Neural cell (in vitro differentiated cells): ENCODE data around the gene CNN3. TPM values are rescaled to one million over a fixed set of nuclear protein-coding genes. Genes with fewer than 3 reads are reported as not detected.

Experiments used
- H2AFZ ChIP-seq: fragments of 200-600, 300-800 bp; sonication (generic), shearing (Covaris generic); 2 replicates; pipeline ENCODE4 v1.6.0; 2014; ENCODE audit warnings: low read depth, mild to moderate bottlenecking, antibody characterized with exemption, low read length, moderate library complexity
- H3F3A ChIP-seq: fragments of 200-600 bp; shearing (Covaris generic); 2 replicates; pipeline ENCODE4 v1.6.1; 2016; ENCODE audit warnings: mild to moderate bottlenecking, moderate library complexity, mixed read lengths, antibody characterized with exemption, low read length; ENCODE audit not compliant: insufficient read depth, poor library complexity, severe bottlenecking
- H3K27ac ChIP-seq: fragments of 200-600, 300-800 bp; sonication (generic), shearing (Covaris generic); 2 replicates; pipeline ENCODE4 v1.5.1; 2014; ENCODE audit warnings: mild to moderate bottlenecking, low read length, moderate library complexity
- H3K27me3 ChIP-seq: fragments of 300-800, 200-600 bp; sonication (generic), shearing (Covaris generic); 2 replicates; pipeline ENCODE4 v1.6.0; 2014; ENCODE audit warnings: mild to moderate bottlenecking, low read depth, low read length, moderate library complexity; ENCODE audit not compliant: insufficient read depth
- H3K36me3 ChIP-seq: fragments of 300-800, 200-600 bp; sonication (generic), shearing (Covaris generic); 2 replicates; pipeline ENCODE4 v1.5.1; 2014; ENCODE audit warnings: mild to moderate bottlenecking, antibody characterized with exemption, low read length, moderate library complexity; ENCODE audit not compliant: insufficient read depth
- H3K4me2 ChIP-seq: fragments of 300-800, 200-600 bp; sonication (generic), shearing (Covaris generic); 2 replicates; pipeline ENCODE4 v1.6.0; 2014; ENCODE audit warnings: mild to moderate bottlenecking, low read length
- H3K4me3 ChIP-seq: fragments of 300-800, 200-600 bp; sonication (generic), shearing (Covaris generic); 2 replicates; pipeline ENCODE4 v1.5.1; 2014; ENCODE audit warnings: mild to moderate bottlenecking, low read length, moderate library complexity
- H3K79me2 ChIP-seq: fragments of 200-600 bp; shearing (Covaris generic); replicated peaks from 2 replicates; pipeline ENCODE4 v1.6.0; 2014; ENCODE audit warnings: mild to moderate bottlenecking, low read length, moderate library complexity; ENCODE audit not compliant: insufficient read depth
- H3K9ac ChIP-seq: fragments of 300-800, 200-600 bp; sonication (generic), shearing (Covaris generic); 2 replicates; pipeline ENCODE4 v1.6.1; 2016; ENCODE audit warnings: mild to moderate bottlenecking, low read length, mixed read lengths
- H3K9me2 ChIP-seq: fragments of 200-600 bp; shearing (Covaris generic); 2 replicates; pipeline ENCODE4 v1.6.1; 2016; ENCODE audit warnings: mild to moderate bottlenecking, low read length, mixed read lengths; ENCODE audit not compliant: insufficient read depth
- H3K9me3 ChIP-seq: fragments of 200-600, 300-800 bp; sonication (generic), shearing (Covaris generic); 2 replicates; pipeline ENCODE4 v1.6.1; 2016; ENCODE audit warnings: mild to moderate bottlenecking, mixed run types, low read length, moderate library complexity, mixed read lengths
- H4K20me1 ChIP-seq: fragments of 200-600 bp; shearing (Covaris generic); 2 replicates; pipeline ENCODE4 v1.6.1; 2016; ENCODE audit warnings: mild to moderate bottlenecking, mixed run types; ENCODE audit not compliant: insufficient read depth
- CTCF ChIP-seq: fragments of 450-650 bp; IDR thresholded peaks from 2 replicates; pipeline ENCODE4 v1.5.1; 2014; ENCODE audit warnings: antibody characterized with exemption, mild to moderate bottlenecking, moderate library complexity; ENCODE audit not compliant: poor library complexity, severe bottlenecking
- EP300 ChIP-seq: fragments of 450-650 bp; conservative IDR thresholded peaks from 2 replicates; pipeline ENCODE4 v1.6.1; 2014; ENCODE audit warnings: antibody characterized with exemption, mild to moderate bottlenecking, moderate library complexity; ENCODE audit not compliant: poor library complexity, severe bottlenecking
- EZH2 ChIP-seq: fragments of 200-600, 300-800 bp; shearing (Covaris generic), sonication (generic); IDR thresholded peaks from 2 replicates; pipeline ENCODE4 v1.6.1; 2014; ENCODE audit warnings: antibody characterized with exemption, low read length, borderline replicate concordance, mild to moderate bottlenecking; ENCODE audit not compliant: insufficient read depth, poor library complexity, severe bottlenecking
- MXI1 ChIP-seq: fragments of 450-650 bp; conservative IDR thresholded peaks from 2 replicates; pipeline ENCODE4 v1.6.1; 2014; ENCODE audit warnings: antibody characterized with exemption, mild to moderate bottlenecking; ENCODE audit not compliant: poor library complexity, severe bottlenecking
- POLR2AphosphoS5 ChIP-seq: IDR thresholded peaks from 2 replicates; pipeline ENCODE4 v1.6.1; 2012
- RAD21 ChIP-seq: fragments of 450-650 bp; conservative IDR thresholded peaks from 2 replicates; pipeline ENCODE4 v1.6.1; 2014; ENCODE audit warnings: antibody characterized with exemption, mild to moderate bottlenecking, moderate library complexity
- REST ChIP-seq: IDR thresholded peaks from 2 replicates; pipeline ENCODE4 v1.6.1; 2012; ENCODE audit warnings: borderline replicate concordance
- SMC3 ChIP-seq: fragments of 450-650 bp; conservative IDR thresholded peaks from 2 replicates; pipeline ENCODE4 v1.6.1; 2014; ENCODE audit warnings: antibody characterized with exemption, mild to moderate bottlenecking, moderate library complexity; ENCODE audit not compliant: poor library complexity
- TAF1 ChIP-seq: IDR thresholded peaks from 2 replicates; pipeline ENCODE4 v1.6.1; 2012; ENCODE audit warnings: low read depth
- polyA plus RNA-seq: library from polyadenylated mRNA; depleted of rRNA; stranded (reverse); fragments of >200 nt; gene quantifications from 2 replicates; pipeline ENCODE4 v1.2.3, GENCODE V29; 2014

Gene CNN3
- polyA plus RNA-seq, 1 donor from 2014 or later: 106 TPM

DNA sequence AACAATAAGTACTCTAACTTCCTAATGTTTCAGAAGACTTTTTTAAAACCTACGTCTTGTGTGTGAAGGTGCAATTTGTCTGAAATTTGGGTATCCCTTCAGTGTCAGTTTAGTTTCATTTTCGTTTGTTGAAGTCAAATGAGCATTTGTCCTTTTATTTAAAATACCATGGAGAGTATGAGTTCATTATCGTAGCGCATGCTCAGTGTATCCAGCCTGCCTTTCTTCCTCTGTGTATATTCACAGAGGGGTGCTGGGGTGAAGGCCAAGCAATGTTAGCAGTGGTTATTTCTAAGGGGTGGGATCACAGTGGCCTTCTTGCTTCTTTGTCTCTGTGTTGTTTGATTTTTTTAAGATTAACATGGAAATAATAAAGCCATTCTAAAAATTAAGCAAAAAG lies 43.2 kb downstream of the CNN3 start:
- H3K4me3 ChIP-seq: no peak overlapping the region
- no peaks in the 10 kb centered on the region for H3K9me2 ChIP-seq
- H3K27me3 ChIP-seq: no peaks in the 10 kb centered on the region
- H3K79me2 ChIP-seq: no peaks in the 10 kb centered on the region
- H3K36me3 ChIP-seq: no peaks in the 10 kb centered on the region
- H4K20me1 ChIP-seq: no peaks in the 10 kb centered on the region
- H3K27ac ChIP-seq: no peak overlapping the region
- TF ChIP-seq POLR2AphosphoS5: no peak
- TF ChIP-seq REST: no peak
- TF ChIP-seq TAF1: no peak
- no peak for TF ChIP-seq MXI1
- no peak for TF ChIP-seq SMC3
- TF ChIP-seq RAD21: no peak
- no peak for TF ChIP-seq EP300
- TF ChIP-seq CTCF: no peak
- no peak for TF ChIP-seq EZH2
- no peak overlapping the region for H3K9ac ChIP-seq
- no peaks in the 10 kb centered on the region for H3F3A ChIP-seq
- H2AFZ ChIP-seq: no peak overlapping the region
- no peak overlapping the region for H3K4me2 ChIP-seq
- H3K9me3 ChIP-seq: no peaks in the 10 kb centered on the region

- TF ChIP-seq CTCF (no peak), MXI1 (no peak), RAD21 (no peak), EP300 (no peak), TAF1 (no peak), EZH2 (no peak), REST (no peak), SMC3 (no peak), POLR2AphosphoS5 (no peak)
- no peaks in the 10 kb centered on the region for H3K9me2 ChIP-seq
- H3K27me3 ChIP-seq: no peaks in the 10 kb centered on the region
- no peak overlapping the region for H3K27ac ChIP-seq
- no peaks in the 10 kb centered on the region for H3K36me3 ChIP-seq
- no peaks in the 10 kb centered on the region for H3K9me3 ChIP-seq
- no peak overlapping the region for H3K4me2 ChIP-seq
- no peaks in the 10 kb centered on the region for H3F3A ChIP-seq
- no peak overlapping the region for H2AFZ ChIP-seq
- H3K79me2 ChIP-seq: no peaks in the 10 kb centered on the region
- H4K20me1 ChIP-seq: no peaks in the 10 kb centered on the region
- H3K4me3 ChIP-seq: no peak overlapping the region
- no peak overlapping the region for H3K9ac ChIP-seq
Measured at GRCh38 chr1:94878329-94878728, 48.6 kb downstream of the CNN3 start.
